Measurements from ENCODE around the gene SLC9C2. TPM values are rescaled to one million over a fixed set of nuclear protein-coding genes. Genes with fewer than 3 reads are reported as not detected.

Gene SLC9C2
- total and polyA plus RNA-seq, 8 donors, result 2.6 TPM; not detected in 7

- intact Hi-C loops (cut with DNase I; ENCODE audit: low total_unique reads), result no loop called here
- no peaks in the 10 kb centered on the region for H3K9me3 ChIP-seq
- no peaks in the 10 kb centered on the region for H3K27me3 ChIP-seq
- peak overlapping the region in 1 of 5 donors; percentile 56 for H3K27ac ChIP-seq
- H3K4me3 ChIP-seq, result no peak overlapping the region
- DNase-seq, result peak; percentile 51 to 56
- TF ChIP-seq, protein P1, sequence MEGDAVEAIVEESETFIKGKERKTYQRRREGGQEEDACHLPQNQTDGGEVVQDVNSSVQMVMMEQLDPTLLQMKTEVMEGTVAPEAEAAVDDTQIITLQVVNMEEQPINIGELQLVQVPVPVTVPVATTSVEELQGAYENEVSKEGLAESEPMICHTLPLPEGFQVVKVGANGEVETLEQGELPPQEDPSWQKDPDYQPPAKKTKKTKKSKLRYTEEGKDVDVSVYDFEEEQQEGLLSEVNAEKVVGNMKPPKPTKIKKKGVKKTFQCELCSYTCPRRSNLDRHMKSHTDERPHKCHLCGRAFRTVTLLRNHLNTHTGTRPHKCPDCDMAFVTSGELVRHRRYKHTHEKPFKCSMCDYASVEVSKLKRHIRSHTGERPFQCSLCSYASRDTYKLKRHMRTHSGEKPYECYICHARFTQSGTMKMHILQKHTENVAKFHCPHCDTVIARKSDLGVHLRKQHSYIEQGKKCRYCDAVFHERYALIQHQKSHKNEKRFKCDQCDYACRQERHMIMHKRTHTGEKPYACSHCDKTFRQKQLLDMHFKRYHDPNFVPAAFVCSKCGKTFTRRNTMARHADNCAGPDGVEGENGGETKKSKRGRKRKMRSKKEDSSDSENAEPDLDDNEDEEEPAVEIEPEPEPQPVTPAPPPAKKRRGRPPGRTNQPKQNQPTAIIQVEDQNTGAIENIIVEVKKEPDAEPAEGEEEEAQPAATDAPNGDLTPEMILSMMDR (IDR thresholded peaks at IDR 0.05), result peak in 3 of 7 experiments; percentile 20 to 43 (median 20)
- TF ChIP-seq POLR2AphosphoS5 (IDR thresholded peaks at IDR 0.05), result no peak
- WGBS, 5 donors, result 66 to 80% (median 71%) methylated on average over 5 to 6 of the region's 6 CpGs
- peaks cover 0 to 30% (median 3%) of the 10 kb centered on the region in 4 donors for H3K4me1 ChIP-seq
- H3K36me3 ChIP-seq, result no peaks in the 10 kb centered on the region
Observed at GRCh38 chr1:173506437-173506836, 96.4 kb downstream of the SLC9C2 start.

GRCh38 chr1:173505391-173505790, 97.5 kb downstream of the SLC9C2 start:
- DNase-seq, result no peak
- Histone ChIP-seq H3K27me3 (no peaks in the 10 kb centered on the region), H3K27ac (no peak overlapping the region), H3K4me3 (no peak overlapping the region), H3K9me3 (no peaks in the 10 kb centered on the region), H3K4me1 (peaks cover 0 to 30% (median 3%) of the 10 kb centered on the region in 4 donors), H3K36me3 (no peaks in the 10 kb centered on the region)
- TF ChIP-seq, protein P1 (IDR thresholded peaks at IDR 0.05), result no peak
- no peak for TF ChIP-seq POLR2A (IDR thresholded peaks at IDR 0.05)
- TF ChIP-seq POLR2AphosphoS5 (IDR thresholded peaks at IDR 0.05), result no peak
- no peak for TF ChIP-seq EP300 (IDR thresholded peaks at IDR 0.05)
- intact Hi-C loops (cut with DNase I; ENCODE audit: low total_unique reads), result no loop called here

DNA sequence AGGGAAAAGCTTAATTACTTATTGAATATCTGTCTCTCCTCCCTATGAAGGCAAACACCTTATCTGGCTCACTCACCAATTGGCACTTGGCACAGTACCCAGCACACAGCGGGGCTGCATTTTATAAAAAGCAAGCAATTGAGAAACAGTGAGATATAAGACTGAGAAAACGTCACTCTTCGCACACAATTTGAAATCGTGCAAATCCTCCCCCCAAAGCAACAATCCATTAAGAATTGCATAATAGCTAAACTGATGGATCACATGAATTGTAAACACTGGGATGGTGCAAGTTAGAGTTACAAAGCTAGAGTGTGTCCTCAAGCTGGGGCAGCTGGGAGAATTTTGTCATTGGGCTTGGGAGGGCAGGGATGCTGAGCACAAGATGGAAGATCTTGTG, 98.6 kb downstream of the SLC9C2 start:
- intact Hi-C loops (cut with DNase I; ENCODE audit: low total_unique reads), result no loop called here
- WGBS, 5 donors, result 50 to 63% (median 60%) methylated on average over 4 of the region's 4 CpGs
- Histone ChIP-seq H3K9me3 (no peaks in the 10 kb centered on the region), H3K4me3 (no peak overlapping the region), H3K27ac (no peak overlapping the region), H3K27me3 (no peaks in the 10 kb centered on the region), H3K4me1 (peaks cover 0 to 30% (median 3%) of the 10 kb centered on the region in 4 donors), H3K36me3 (no peaks in the 10 kb centered on the region)
- TF ChIP-seq POLR2A (IDR thresholded peaks at IDR 0.05) (no peak), POLR2AphosphoS5 (IDR thresholded peaks at IDR 0.05) (no peak), EP300 (IDR thresholded peaks at IDR 0.05) (no peak)
- TF ChIP-seq, protein P1 (IDR thresholded peaks at IDR 0.05), result no peak
- DNase-seq, result no peak

- H3K4me3 ChIP-seq, result no peak overlapping the region
- peak in 1 of 2 donors; percentile 12 for DNase-seq
- intact Hi-C loops (cut with DNase I; ENCODE audit: low total_unique reads), result no loop called here
- WGBS, 5 donors, result 35 to 53% (median 47%) methylated on average over 4 of the region's 4 CpGs
- H3K27ac ChIP-seq, result no peak overlapping the region
- TF ChIP-seq, protein P1 (IDR thresholded peaks at IDR 0.05), result no peak
- TF ChIP-seq EP300 (IDR thresholded peaks at IDR 0.05) (no peak), POLR2A (IDR thresholded peaks at IDR 0.05) (no peak), POLR2AphosphoS5 (IDR thresholded peaks at IDR 0.05) (no peak)
- peaks cover 0 to 30% (median 3%) of the 10 kb centered on the region in 4 donors for H3K4me1 ChIP-seq
- no peaks in the 10 kb centered on the region for H3K9me3 ChIP-seq
- H3K27me3 ChIP-seq, result no peaks in the 10 kb centered on the region
- H3K36me3 ChIP-seq, result no peaks in the 10 kb centered on the region
Observed at GRCh38 chr1:173503391-173503790, 99.5 kb downstream of the SLC9C2 start.
